Gastrocnemius medialis (tissue), 4 donors: ENCODE results near the gene MCM3AP.

Experiments used
- CTCF ChIP-seq, 5 experiments: fragments of 450-650 bp in 3 of 5; fragments of 200-600 bp in 2 of 5; sonication (generic) in 2 of 5; IDR thresholded peaks in 4 of 5; conservative IDR thresholded peaks in 1 of 5; 1 replicate in 4 of 5; 2 replicates in 1 of 5; pipeline ENCODE4 v1.5.1; 2016 to 2019; ENCODE audit warnings: antibody characterized with exemption in 5 of 5, mild to moderate bottlenecking in 3 of 5, moderate library complexity in 3 of 5
- POLR2A ChIP-seq, 2 donors: fragments of 450-650 bp; IDR thresholded peaks; one replicate each; pipeline ENCODE4 v1.6.1; 2017; ENCODE audit warnings: antibody characterized with exemption in 2 of 2, mild to moderate bottlenecking in 2 of 2, moderate library complexity in 2 of 2

GRCh38 chr21:46294647-46295176 lies 9.3 kb upstream of the MCM3AP start:
- TF ChIP-seq POLR2A (IDR thresholded peaks at IDR 0.05) = no peak
- no peak for TF ChIP-seq CTCF (IDR thresholded peaks at IDR 0.05 in 4 of 5, conservative IDR thresholded peaks at IDR 0.05 in 1 of 5)
